Measurements from ENCODE around the gene MSI1.
A peak's percentile ranks its signal among the peaks of the same experiment; 100 is the strongest.
"Not testable (repeated sequence)": the region's sequence is repeated elsewhere in the genome, so short reads cannot be mapped to it uniquely, and the experiment has no call there.

Gene MSI1

GRCh38 chr12:120336392-120336791 lies 32.6 kb downstream of the MSI1 start:
- CTCF ChIA-PET: interaction anchor here (1.5 to 1.8 kb wide), 2 partner anchors 12 to 311 kb away, joined by 3 to 5 read pairs; no protein-coding TSS in a partner anchor
- H3K4me1 ChIP-seq (ENCODE audit: control extremely low read depth in 1 of 4, control insufficient read depth in 4 of 4, insufficient read depth in 4 of 4, low read length in 3 of 4); H3K36me3 ChIP-seq (ENCODE audit: control insufficient read depth in 4 of 4, insufficient read depth in 4 of 4, low read length in 3 of 4); H3K27ac ChIP-seq (ENCODE audit: insufficient read depth in 1 of 2, low read depth in 1 of 2, low read length in 2 of 2, poor library complexity in 1 of 2, severe bottlenecking in 2 of 2); H3K27me3 ChIP-seq (replicated peaks in 2 of 5; ENCODE audit: control insufficient read depth in 4 of 5, insufficient read depth in 5 of 5, low read length in 4 of 5); DNase-seq; H3K4me3 ChIP-seq (ENCODE audit: control insufficient read depth in 1 of 7, extremely low read depth in 1 of 7, insufficient read depth in 4 of 7, low read depth in 2 of 7, low read length in 6 of 7); POLR2A ChIA-PET: not testable (repeated sequence)
- WGBS (ENCODE audit: insufficient coverage): no CpG with 5 or more reads among the region's 2 CpGs
- H3K9me3 ChIP-seq (ENCODE audit: control extremely low read depth in 1 of 5, control insufficient read depth in 4 of 5, insufficient read depth in 2 of 5, low read depth in 1 of 5, low read length in 4 of 5): peaks cover 0 to 17% (median 9%) of the 10 kb centered on the region in 5 experiments

GRCh38 chr12:120335447-120335846 lies 33.5 kb downstream of the MSI1 start:
- H3K36me3 ChIP-seq (ENCODE audit: control insufficient read depth in 4 of 4, insufficient read depth in 4 of 4, low read length in 3 of 4); H3K27ac ChIP-seq (ENCODE audit: insufficient read depth in 1 of 2, low read depth in 1 of 2, low read length in 2 of 2, poor library complexity in 1 of 2, severe bottlenecking in 2 of 2); H3K4me1 ChIP-seq (ENCODE audit: control extremely low read depth in 1 of 4, control insufficient read depth in 4 of 4, insufficient read depth in 4 of 4, low read length in 3 of 4); H3K27me3 ChIP-seq (replicated peaks in 2 of 5; ENCODE audit: control insufficient read depth in 4 of 5, insufficient read depth in 5 of 5, low read length in 4 of 5); POLR2A ChIA-PET; H3K4me3 ChIP-seq (ENCODE audit: control insufficient read depth in 1 of 7, extremely low read depth in 1 of 7, insufficient read depth in 4 of 7, low read depth in 2 of 7, low read length in 6 of 7): not testable (repeated sequence)
- peak in 2 of 3 donors; percentile 36 to 37 for DNase-seq
- WGBS (ENCODE audit: insufficient coverage): 10% methylated on average over 8 of the region's 12 CpGs
- CTCF ChIA-PET: interaction anchor here (0.8 to 1.5 kb wide), 3 partner anchors 9 to 13 kb away, joined by 3 to 5 read pairs (median 5); no protein-coding TSS in a partner anchor
- peaks cover 0 to 17% (median 9%) of the 10 kb centered on the region in 5 experiments for H3K9me3 ChIP-seq (ENCODE audit: control extremely low read depth in 1 of 5, control insufficient read depth in 4 of 5, insufficient read depth in 2 of 5, low read depth in 1 of 5, low read length in 4 of 5)

- no peaks in the 10 kb centered on the region for H3K4me1 ChIP-seq (ENCODE audit: control extremely low read depth in 1 of 4, control insufficient read depth in 4 of 4, insufficient read depth in 4 of 4, low read length in 3 of 4)
- DNase-seq: no peak
- 100% methylated on average over 1 of the region's 7 CpGs for WGBS (ENCODE audit: insufficient coverage)
- no peak overlapping the region for H3K27ac ChIP-seq (ENCODE audit: insufficient read depth in 1 of 2, low read depth in 1 of 2, low read length in 2 of 2, poor library complexity in 1 of 2, severe bottlenecking in 2 of 2)
- ChIA-PET POLR2A (no interaction called here), CTCF (interaction anchor here (0.8 kb wide), 1 partner anchor 137 kb away, joined by 3 read pairs; the partner anchor contains the start of gene SRSF9)
- H3K4me3 ChIP-seq (ENCODE audit: control insufficient read depth in 1 of 7, extremely low read depth in 1 of 7, insufficient read depth in 4 of 7, low read depth in 2 of 7, low read length in 6 of 7): no peak overlapping the region
- peaks cover 0 to 6% (median 0%) of the 10 kb centered on the region in 5 experiments for H3K27me3 ChIP-seq (replicated peaks in 2 of 5; ENCODE audit: control insufficient read depth in 4 of 5, insufficient read depth in 5 of 5, low read length in 4 of 5)
- peaks cover 0 to 9% (median 8%) of the 10 kb centered on the region in 5 experiments for H3K9me3 ChIP-seq (ENCODE audit: control extremely low read depth in 1 of 5, control insufficient read depth in 4 of 5, insufficient read depth in 2 of 5, low read depth in 1 of 5, low read length in 4 of 5)
- H3K36me3 ChIP-seq (ENCODE audit: control insufficient read depth in 4 of 4, insufficient read depth in 4 of 4, low read length in 3 of 4): no peaks in the 10 kb centered on the region
These were observed 36.4 kb downstream of the MSI1 start for GRCh38 chr12:120332523-120332922.

GRCh38 chr12:120332041-120332440 lies 36.9 kb downstream of the MSI1 start:
- no peaks in the 10 kb centered on the region for H3K36me3 ChIP-seq (ENCODE audit: control insufficient read depth in 4 of 4, insufficient read depth in 4 of 4, low read length in 3 of 4)
- CTCF ChIA-PET: no interaction called here

GRCh38 chr12:120331390-120331789 lies 37.6 kb downstream of the MSI1 start:
- DNase-seq: no peak
- WGBS (ENCODE audit: insufficient coverage): 100% methylated on average over 1 of the region's 3 CpGs
- Histone ChIP-seq H3K27ac (ENCODE audit: insufficient read depth in 1 of 2, low read depth in 1 of 2, low read length in 2 of 2, poor library complexity in 1 of 2, severe bottlenecking in 2 of 2) (no peak overlapping the region), H3K27me3 (replicated peaks in 2 of 5; ENCODE audit: control insufficient read depth in 4 of 5, insufficient read depth in 5 of 5, low read length in 4 of 5) (peaks cover 0 to 10% (median 0%) of the 10 kb centered on the region in 5 experiments), H3K4me1 (ENCODE audit: control extremely low read depth in 1 of 4, control insufficient read depth in 4 of 4, insufficient read depth in 4 of 4, low read length in 3 of 4) (no peaks in the 10 kb centered on the region), H3K36me3 (ENCODE audit: control insufficient read depth in 4 of 4, insufficient read depth in 4 of 4, low read length in 3 of 4) (no peaks in the 10 kb centered on the region), H3K4me3 (ENCODE audit: control insufficient read depth in 1 of 7, extremely low read depth in 1 of 7, insufficient read depth in 4 of 7, low read depth in 2 of 7, low read length in 6 of 7) (no peak overlapping the region), H3K9me3 (ENCODE audit: control extremely low read depth in 1 of 5, control insufficient read depth in 4 of 5, insufficient read depth in 2 of 5, low read depth in 1 of 5, low read length in 4 of 5) (peaks cover 0 to 3% (median 0%) of the 10 kb centered on the region in 5 experiments)
- ChIA-PET CTCF (no interaction called here), POLR2A (interaction anchor here (0.6 to 0.7 kb wide), 2 partner anchors 29 to 38 kb away, joined by 3 read pairs; partner anchors contain the start of gene RNU4-1)

More at GRCh38 chr12:120332041-120332440, 36.9 kb downstream of the MSI1 start:
- 90% methylated on average over 5 of the region's 5 CpGs for WGBS (ENCODE audit: insufficient coverage)
- H3K27ac ChIP-seq (ENCODE audit: insufficient read depth in 1 of 2, low read depth in 1 of 2, low read length in 2 of 2, poor library complexity in 1 of 2, severe bottlenecking in 2 of 2): no peak overlapping the region
- H3K27me3 ChIP-seq (replicated peaks in 2 of 5; ENCODE audit: control insufficient read depth in 4 of 5, insufficient read depth in 5 of 5, low read length in 4 of 5): peaks cover 0 to 8% (median 0%) of the 10 kb centered on the region in 5 experiments
- peaks cover 0 to 5% (median 3%) of the 10 kb centered on the region in 5 experiments for H3K9me3 ChIP-seq (ENCODE audit: control extremely low read depth in 1 of 5, control insufficient read depth in 4 of 5, insufficient read depth in 2 of 5, low read depth in 1 of 5, low read length in 4 of 5)
- no peaks in the 10 kb centered on the region for H3K4me1 ChIP-seq (ENCODE audit: control extremely low read depth in 1 of 4, control insufficient read depth in 4 of 4, insufficient read depth in 4 of 4, low read length in 3 of 4)
- H3K4me3 ChIP-seq (ENCODE audit: control insufficient read depth in 1 of 7, extremely low read depth in 1 of 7, insufficient read depth in 4 of 7, low read depth in 2 of 7, low read length in 6 of 7): no peak overlapping the region
- no peak for DNase-seq
- POLR2A ChIA-PET: interaction anchor here (0.7 kb wide), 1 partner anchor 29 kb away, joined by 3 read pairs; no protein-coding TSS in a partner anchor

GRCh38 chr12:120328228-120328627 lies 40.7 kb downstream of the MSI1 start:
- H3K27ac ChIP-seq (ENCODE audit: insufficient read depth in 1 of 2, low read depth in 1 of 2, low read length in 2 of 2, poor library complexity in 1 of 2, severe bottlenecking in 2 of 2): no peak overlapping the region
- H3K4me1 ChIP-seq (ENCODE audit: control extremely low read depth in 1 of 4, control insufficient read depth in 4 of 4, insufficient read depth in 4 of 4, low read length in 3 of 4): peaks cover 0 to 5% (median 4%) of the 10 kb centered on the region in 4 experiments
- no peaks in the 10 kb centered on the region for H3K36me3 ChIP-seq (ENCODE audit: control insufficient read depth in 4 of 4, insufficient read depth in 4 of 4, low read length in 3 of 4)
- ChIA-PET CTCF (interaction anchor here (0.9 to 1.4 kb wide), 2 partner anchors 23 to 101 kb away, joined by 3 to 4 read pairs; no protein-coding TSS in a partner anchor), POLR2A (no interaction called here)
- peaks cover 0 to 8% (median 0%) of the 10 kb centered on the region in 5 experiments for H3K27me3 ChIP-seq (replicated peaks in 2 of 5; ENCODE audit: control insufficient read depth in 4 of 5, insufficient read depth in 5 of 5, low read length in 4 of 5)
- DNase-seq: no peak
- no peak overlapping the region for H3K4me3 ChIP-seq (ENCODE audit: control insufficient read depth in 1 of 7, extremely low read depth in 1 of 7, insufficient read depth in 4 of 7, low read depth in 2 of 7, low read length in 6 of 7)
- no peaks in the 10 kb centered on the region for H3K9me3 ChIP-seq (ENCODE audit: control extremely low read depth in 1 of 5, control insufficient read depth in 4 of 5, insufficient read depth in 2 of 5, low read depth in 1 of 5, low read length in 4 of 5)
- WGBS (ENCODE audit: insufficient coverage): 95% methylated on average over 4 of the region's 4 CpGs

GRCh38 chr12:120327593-120327992 lies 41.4 kb downstream of the MSI1 start, which contains the start of gene PLA2G1B:
Gene PLA2G1B (minus strand): TSS chr12:120327779. CDS start chr12:120327753, 26 bp downstream.
- Histone ChIP-seq H3K4me3 (ENCODE audit: control insufficient read depth in 1 of 7, extremely low read depth in 1 of 7, insufficient read depth in 4 of 7, low read depth in 2 of 7, low read length in 6 of 7) (no peak within 1 kb of the TSS), H3K9me3 (ENCODE audit: control extremely low read depth in 1 of 5, control insufficient read depth in 4 of 5, insufficient read depth in 2 of 5, low read depth in 1 of 5, low read length in 4 of 5) (no peaks in the 10 kb centered on the region), H3K4me1 (ENCODE audit: control extremely low read depth in 1 of 4, control insufficient read depth in 4 of 4, insufficient read depth in 4 of 4, low read length in 3 of 4) (peaks cover 0 to 5% (median 4%) of the 10 kb centered on the region in 4 experiments), H3K36me3 (ENCODE audit: control insufficient read depth in 4 of 4, insufficient read depth in 4 of 4, low read length in 3 of 4) (no peaks in the 10 kb centered on the region), H3K27ac (ENCODE audit: insufficient read depth in 1 of 2, low read depth in 1 of 2, low read length in 2 of 2, poor library complexity in 1 of 2, severe bottlenecking in 2 of 2) (no peak within 1 kb of the TSS), H3K27me3 (replicated peaks in 2 of 5; ENCODE audit: control insufficient read depth in 4 of 5, insufficient read depth in 5 of 5, low read length in 4 of 5) (peaks cover 0 to 8% (median 0%) of the 10 kb centered on the region in 5 experiments)
- DNase-seq: no peak
- 60% methylated on average over 1 of the region's 5 CpGs for WGBS (ENCODE audit: insufficient coverage)
- CTCF ChIA-PET: interaction anchor here (1.1 to 2.9 kb wide), 5 partner anchors 11 to 131 kb away, joined by 3 to 10 read pairs (median 5); no protein-coding TSS in a partner anchor
- POLR2A ChIA-PET: no interaction called here
